GM19239 (cell line): ENCODE measurements around the gene CCL2.
A peak's percentile ranks its signal among the peaks of the same experiment; 100 is the strongest.

Source experiments
- DNase-seq: peaks from one replicate; pipeline ENCODE4 v3.0.0; 2011; ENCODE audit warnings: low spot score; ENCODE audit not compliant: insufficient read length
- FAIRE-seq: peaks from 2 replicates; lab custom pipeline; 2011; peaks lifted over from hg19 to GRCh38; lab: Jason Lieb, UNC

The CCL2 gene

DNA sequence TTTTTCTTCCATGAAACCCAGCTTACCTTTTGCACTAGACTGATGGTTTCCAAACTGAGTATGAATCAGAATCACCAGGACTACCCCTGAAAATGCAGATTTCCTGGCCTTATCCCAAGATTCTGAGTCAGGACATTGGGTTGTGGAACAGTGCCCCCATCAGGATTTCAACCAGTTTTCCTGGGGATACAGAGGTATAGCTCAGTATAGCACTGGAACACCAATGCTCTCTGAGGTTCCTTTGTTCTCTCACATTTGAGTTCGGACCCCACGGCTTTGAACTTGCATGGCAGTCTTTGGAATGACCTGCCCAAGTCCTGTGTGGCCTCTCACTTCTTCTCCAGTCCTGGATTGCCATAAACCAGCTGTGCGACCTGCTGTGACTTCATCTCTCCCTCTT lies 51.4 kb downstream of the CCL2 start:
- FAIRE-seq (peak; percentile 31), DNase-seq (no peak)
